ENCODE measurements around the gene HRG.
"Not testable (repeated sequence)": the region's sequence is repeated elsewhere in the genome, so short reads cannot be mapped to it uniquely, and the experiment has no call there.

Gene HRG, protein sequence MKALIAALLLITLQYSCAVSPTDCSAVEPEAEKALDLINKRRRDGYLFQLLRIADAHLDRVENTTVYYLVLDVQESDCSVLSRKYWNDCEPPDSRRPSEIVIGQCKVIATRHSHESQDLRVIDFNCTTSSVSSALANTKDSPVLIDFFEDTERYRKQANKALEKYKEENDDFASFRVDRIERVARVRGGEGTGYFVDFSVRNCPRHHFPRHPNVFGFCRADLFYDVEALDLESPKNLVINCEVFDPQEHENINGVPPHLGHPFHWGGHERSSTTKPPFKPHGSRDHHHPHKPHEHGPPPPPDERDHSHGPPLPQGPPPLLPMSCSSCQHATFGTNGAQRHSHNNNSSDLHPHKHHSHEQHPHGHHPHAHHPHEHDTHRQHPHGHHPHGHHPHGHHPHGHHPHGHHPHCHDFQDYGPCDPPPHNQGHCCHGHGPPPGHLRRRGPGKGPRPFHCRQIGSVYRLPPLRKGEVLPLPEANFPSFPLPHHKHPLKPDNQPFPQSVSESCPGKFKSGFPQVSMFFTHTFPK

DNA sequence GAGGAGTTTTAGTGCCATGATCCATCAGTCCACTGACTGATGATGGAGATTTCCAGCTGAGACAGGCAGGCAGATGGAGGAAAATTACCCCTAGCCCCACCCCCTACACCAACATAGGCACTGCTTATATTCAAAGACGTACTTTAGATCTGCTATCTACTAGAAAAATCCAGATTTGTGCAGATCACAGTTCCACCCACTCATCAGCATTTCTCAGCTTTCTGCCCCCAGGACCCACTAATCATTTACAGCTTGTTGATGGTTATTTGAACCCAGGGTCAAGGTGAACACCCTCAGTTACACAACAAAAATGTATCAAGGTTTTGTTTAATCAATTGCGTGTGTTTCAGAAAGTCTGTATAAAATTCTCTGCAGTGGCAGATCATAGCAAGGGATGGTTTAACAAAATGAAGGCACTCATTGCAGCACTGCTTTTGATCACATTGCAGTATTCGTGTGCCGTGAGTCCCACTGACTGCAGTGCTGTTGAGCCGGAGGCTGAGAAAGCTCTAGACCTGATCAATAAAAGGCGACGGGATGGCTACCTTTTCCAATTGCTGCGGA lies at the start of gene HRG:
TSS of gene HRG (plus strand) at position 390 of the 564 bp plus-strand sequence. CDS start at position 408, 18 bp downstream.
- DNase-seq (ENCODE audit: low read depth in 2 of 2): no peak

DNA sequence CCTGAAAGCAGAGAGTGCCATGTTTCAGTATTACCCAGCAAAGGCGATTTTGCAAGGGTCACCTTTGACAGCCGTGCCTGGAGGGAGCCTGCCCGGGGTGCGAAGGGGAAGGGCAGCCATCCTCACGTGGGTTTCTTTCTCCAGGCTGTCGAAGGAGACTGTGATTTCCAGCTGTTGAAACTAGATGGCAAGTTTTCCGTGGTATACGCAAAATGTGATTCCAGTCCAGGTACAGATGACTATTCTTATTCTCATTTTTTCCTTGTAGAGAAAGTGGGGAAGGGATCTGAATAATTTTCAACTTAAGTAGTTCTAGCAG lies 49.6 kb upstream of the HRG start:
- no peak for DNase-seq (ENCODE audit: low read depth in 2 of 2)

DNA sequence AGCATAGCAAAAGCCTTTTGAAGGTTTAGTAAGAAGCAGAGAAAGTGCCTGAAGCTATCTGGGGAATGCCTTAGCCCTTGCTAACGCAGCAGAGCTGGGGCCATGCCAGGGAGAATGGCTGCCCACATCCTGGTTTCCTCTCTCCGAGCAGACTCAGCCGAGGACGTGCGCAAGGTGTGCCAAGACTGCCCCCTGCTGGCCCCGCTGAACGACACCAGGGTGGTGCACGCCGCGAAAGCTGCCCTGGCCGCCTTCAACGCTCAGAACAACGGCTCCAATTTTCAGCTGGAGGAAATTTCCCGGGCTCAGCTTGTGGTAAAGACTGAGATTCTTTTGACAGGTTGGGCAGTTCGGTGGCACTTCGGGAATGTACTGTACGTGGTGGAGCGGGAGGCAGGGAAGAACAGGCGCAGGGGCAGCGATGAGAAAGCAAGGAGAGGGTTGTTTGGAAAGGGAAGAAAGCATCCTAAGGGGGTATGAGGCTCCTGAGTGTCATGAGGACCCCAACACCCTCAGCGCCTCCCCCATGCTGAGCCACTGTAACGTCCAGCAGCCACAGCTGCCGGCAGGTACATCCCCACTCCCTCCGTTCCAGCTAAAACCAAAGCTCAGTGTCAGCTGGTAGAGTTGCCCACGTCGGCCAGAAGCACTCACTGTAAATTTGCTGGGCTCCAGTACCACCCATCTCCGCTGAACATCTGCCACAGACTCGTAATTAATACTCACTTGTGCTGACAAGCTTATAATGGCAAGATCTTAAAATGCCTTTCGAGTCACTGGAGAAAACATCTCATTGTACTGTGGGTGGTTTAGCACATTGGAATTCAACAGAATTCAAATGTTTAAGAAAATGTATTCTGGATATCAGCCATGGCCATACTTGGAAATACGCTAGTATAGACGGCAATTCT lies 48.5 kb upstream of the HRG start:
- peak; percentile 78 to 83 for DNase-seq (ENCODE audit: low read depth in 2 of 2)

DNA sequence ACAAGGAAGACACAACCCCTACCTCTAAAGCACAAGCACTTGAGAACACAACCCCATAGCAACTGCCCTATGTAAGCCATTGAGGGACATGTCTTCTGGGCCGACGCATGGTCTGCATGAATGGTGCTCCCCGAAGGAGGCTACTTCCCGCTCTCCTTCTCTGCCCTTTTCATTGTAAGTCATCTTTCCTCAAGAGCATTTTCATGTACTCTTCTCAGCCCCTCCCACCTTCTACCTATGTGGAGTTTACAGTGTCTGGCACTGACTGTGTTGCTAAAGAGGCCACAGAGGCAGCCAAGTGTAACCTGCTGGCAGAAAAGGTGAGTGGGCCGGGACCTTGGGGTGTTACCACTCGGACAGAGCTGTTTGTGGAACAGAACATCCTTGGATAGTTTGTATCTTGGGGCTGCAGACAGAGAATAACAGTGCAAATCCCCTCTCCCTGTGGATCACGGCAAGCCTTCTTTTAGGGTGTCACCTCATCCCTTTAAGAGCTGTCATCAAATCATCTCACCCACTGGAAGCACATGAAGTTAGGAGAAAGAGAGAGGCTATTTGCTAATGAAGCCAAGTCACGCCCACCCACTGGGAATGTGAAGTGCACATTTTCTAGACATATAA lies 47.4 kb upstream of the HRG start:
- no peak for DNase-seq (ENCODE audit: low read depth in 2 of 2)

DNA sequence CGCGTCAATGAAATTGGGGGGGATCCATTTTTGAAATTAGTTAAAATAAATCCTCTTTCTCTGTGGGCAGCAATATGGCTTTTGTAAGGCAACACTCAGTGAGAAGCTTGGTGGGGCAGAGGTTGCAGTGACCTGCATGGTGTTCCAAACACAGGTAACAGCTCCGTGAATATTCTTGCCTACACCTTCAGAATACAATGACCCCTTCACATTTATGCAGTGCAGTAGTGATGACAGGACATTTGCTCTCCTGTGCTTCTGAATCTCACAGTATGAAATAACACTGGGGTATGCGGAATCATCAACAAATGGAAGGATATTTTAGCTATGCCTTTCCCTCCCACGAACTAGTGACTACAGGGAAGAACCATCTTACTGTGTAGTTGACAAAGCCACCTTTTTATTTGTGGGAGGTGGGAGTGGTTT lies 46.0 kb upstream of the HRG start:
- DNase-seq (ENCODE audit: low read depth in 2 of 2): no peak

DNA sequence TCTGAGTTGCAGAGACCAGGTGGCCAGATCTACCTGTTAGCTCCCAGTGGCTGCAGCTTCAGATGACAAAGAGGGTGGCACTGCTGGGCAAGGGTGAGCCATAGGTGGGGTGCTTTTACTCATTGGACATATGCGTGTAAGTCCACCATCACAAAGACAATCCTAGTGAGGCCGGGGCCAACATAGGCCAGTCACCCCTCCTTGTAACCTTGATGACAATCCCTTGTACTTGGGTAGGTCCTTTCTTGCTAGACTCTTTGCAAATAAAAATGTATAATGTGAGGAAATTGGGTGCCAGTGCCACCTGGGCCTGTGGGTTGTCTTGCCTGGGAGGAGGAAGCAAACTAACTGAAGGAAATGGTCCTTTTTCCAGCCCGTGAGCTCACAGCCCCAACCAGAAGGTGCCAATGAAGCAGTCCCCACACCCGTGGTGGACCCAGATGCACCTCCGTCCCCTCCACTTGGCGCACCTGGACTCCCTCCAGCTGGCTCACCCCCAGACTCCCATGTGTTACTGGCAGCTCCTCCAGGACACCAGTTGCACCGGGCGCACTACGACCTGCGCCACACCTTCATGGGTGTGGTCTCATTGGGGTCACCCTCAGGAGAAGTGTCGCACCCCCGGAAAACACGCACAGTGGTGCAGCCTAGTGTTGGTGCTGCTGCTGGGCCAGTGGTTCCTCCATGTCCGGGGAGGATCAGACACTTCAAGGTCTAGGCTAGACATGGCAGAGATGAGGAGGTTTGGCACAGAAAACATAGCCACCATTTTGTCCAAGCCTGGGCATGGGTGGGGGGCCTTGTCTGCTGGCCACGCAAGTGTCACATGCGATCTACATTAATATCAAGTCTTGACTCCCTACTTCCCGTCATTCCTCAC lies 45.4 kb upstream of the HRG start:
- no peak for DNase-seq (ENCODE audit: low read depth in 2 of 2)

DNA sequence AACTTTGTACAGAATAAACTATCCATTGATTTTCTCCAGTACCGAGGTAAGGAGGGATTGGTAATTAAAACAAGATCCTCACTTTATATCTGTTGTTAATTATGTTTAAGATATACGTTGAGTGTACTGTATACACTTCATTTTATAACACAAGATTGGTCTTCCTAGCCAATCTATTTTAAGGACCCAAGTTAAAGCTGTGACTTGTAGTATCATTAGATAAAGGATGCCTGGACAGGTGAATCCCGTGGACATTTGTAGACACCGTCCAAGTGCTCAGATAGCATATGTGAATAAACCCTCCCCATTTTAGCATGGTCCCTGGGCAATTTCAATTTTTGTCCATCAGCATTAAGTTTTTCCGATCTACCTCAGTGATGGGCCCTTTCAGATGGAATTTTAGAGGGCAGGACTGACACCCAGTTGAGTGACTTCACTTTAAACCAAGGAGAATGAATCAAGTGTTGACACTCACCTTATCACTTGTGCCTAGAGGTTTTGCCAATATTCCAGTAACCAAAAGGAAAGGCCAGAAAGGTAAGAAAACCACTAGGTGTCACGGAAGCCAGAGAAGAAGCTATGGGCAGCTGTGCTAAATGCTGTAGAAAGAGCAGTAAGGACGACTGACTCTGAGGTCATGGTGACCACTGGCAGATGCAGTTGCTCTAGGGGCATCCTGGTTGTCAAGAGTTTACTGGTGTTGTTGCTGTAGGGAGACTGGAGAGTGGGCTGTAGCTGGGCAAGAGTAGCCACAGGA lies 43.7 kb upstream of the HRG start:
- DNase-seq (ENCODE audit: low read depth in 2 of 2): no peak

DNA sequence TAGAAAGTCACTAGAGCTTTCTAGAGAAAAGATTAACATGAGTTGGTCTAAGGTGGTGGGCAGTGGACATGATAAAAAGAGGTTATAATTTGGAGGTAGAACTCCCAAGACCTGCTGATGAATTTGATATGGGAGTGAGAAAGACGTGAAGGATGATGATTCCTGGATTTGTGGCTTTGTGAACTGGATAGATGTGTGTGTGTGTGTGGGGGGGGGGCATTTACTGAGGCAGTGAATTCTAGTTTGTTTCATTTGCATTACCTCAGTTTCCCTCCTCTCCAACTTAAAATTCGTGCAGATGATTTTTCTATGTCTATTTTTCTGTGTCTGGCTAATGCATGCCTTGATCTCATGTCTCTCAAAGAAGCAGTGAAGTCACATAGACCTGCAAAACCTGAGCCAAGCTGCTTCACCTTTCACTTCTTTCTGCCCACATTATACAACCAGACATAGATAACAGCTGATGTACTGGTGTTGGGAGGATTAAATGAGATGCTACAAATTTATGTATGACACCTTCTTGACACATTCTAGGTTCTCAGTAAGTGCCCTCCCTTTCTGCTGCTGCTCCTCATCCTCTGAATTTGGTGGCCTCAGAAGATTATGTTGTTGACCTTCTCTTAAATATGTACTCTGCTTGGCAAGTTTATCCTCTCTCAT lies 43.0 kb upstream of the HRG start:
- no peak for DNase-seq (ENCODE audit: low read depth in 2 of 2)

DNA sequence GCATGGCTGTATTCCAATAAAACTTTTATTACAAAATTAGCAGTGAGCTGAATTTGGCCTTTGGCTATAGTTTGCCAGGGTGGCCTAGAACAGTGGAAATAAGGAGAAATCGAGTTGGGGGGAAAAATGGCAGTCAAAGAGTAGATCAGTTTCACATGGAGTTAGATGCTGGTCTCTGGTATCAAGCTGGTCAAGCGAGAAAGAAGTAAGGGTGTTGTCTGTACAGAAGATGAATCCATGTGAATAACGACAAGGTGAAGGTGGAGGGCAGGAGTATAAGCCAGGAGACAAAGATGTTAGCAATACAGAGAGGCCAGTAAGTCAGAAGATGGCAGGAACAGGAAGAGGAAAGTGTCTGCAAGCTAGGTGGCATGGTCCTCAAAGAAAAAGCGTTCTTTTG lies 41.2 kb upstream of the HRG start:
- DNase-seq (ENCODE audit: low read depth in 2 of 2): no peak

DNA sequence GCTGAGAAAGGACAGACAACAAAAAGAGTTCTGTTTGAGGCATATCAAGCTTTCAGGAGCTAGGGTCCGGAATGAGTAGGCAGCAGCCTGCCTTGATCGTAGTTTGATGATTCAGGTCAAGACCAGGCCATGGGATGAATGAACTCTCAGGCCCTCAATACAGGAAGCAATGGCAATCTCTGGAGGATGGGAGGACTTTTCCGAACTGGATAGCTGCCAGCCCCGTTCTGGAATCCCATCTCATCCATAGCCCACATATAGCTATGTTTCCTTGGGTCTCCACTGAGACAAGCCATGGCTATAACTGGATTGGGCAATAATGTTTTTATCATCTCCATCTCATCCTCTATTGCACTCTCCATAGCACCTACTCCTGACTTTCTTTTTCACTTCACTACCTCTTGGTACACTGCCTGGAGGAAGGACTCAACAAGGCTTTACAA lies 40.2 kb upstream of the HRG start:
- no peak for DNase-seq (ENCODE audit: low read depth in 2 of 2)

DNA sequence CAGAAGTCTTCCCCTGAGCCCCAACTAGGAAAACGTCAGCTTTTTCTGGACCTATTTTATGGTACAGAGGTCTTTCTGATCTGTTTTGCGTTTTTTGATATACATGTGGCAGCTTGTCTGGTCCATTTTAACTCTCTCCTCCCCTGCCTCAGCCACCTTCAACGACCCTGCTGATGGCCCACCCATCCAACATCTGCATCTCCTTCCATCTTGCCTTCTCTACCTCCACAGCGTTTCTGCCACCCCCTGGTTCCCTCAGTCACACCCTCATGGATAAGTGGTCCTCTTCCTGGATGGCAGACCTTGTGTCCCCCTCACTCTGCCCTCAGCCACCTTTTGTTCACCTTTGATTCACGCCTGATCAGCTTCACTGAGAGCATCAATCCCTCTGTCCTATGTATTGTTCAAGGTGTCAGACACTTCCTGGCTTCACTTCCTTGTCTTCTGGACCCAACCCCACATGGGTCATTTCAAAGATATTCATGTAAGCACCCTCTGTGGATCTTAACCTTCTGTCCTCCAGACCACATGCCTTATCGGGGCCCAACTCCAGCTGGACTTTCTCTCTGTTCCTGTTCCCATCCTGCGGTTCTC lies 39.5 kb upstream of the HRG start:
- DNase-seq (ENCODE audit: low read depth in 2 of 2): no peak

DNA sequence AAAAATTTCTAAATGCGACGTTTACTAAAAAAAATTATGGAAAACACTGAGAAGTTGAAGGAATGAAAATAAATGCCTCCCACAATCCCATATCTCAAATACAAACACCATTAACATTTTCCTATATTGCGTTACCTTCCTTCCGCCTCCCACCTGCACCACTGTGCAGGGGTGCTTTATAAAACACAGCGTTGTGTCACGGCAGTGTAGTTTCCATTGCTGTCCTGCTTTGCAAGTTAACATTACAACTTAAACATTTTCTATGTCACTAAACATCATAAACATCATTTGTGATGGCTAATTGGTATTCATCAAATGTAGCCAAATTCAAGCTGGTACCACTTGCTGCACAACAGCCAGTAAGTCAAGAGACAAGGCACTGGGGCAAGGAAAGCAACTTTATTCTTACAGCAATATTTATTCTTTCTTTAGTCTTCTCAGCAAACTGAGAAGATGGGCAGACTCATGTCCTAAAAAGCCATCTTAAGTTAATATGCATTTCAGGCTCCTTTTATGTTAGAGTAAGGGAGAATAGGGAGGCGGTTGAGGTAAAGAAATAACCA lies 37.9 kb upstream of the HRG start:
- DNase-seq (ENCODE audit: low read depth in 2 of 2): no peak

DNA sequence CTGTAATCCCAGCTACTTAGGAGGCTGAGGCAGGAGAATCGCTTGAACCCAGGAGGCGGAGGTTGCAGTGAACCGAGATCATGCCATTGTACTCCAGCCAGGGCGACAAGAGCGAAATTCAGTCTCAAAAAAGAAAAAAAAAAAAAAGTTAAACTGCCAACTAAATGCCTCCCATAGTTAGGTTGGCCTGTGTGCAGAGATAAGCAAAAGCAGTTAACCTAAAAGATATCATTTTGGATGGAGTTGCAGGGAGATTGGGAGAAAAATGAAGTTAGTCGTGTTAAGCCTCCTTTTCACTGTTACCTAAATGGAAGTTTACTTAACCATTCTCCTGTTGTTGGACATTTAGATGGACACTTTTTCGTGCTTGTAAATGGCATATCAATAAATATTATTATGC lies 37.1 kb upstream of the HRG start:
- DNase-seq (ENCODE audit: low read depth in 2 of 2): no peak

DNA sequence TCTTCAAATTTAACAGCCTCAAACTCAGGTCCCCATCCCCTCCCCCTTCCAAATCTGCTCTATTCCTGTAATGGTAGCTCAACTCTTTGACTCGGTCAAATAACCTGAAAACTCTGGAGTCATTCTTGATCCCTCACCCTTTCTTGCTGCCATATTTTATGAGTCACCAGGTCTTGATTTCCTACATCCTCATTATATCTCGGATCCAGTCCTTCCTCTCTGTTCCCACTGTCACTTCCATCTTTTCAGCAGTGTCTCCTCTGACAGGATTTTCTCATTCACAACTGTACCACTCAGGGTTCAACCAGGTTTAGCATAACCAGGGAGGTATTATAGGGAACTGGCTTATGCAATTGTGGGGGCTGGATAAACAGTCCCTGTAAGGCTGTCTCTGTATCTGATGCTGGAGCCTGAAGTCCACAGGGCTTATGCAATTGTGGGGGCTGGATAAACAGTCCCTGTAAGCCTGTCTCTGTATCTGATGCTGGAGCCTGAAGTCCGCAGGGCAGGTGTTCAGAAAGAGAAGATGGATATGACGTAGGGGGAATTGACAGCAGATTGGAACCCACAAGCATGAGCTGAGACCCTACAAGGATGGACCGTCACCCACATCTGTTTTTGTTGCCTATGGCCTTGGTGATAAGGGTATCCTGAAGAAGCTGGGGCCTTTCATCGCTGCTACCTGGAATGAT lies 34.7 kb upstream of the HRG start:
- DNase-seq (ENCODE audit: low read depth in 2 of 2): no peak

DNA sequence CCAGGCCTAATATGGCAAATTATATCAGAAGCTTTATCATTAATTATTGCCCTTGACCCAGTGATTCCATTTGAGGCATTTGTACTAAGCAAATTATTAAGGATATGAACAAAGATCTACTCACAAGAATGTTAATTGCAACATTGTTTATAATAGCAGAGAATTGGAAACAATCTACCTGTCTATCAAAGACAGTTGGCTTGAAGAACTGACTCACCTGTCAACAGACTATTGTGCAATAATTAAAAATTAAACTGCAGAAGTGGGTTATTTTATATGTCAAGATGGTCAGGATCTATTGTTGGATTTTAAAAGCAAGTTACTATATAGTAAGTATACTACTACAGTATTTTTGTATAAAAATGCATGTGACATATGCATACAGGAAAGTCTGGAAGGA lies 32.3 kb upstream of the HRG start:
- no peak for DNase-seq (ENCODE audit: low read depth in 2 of 2)

DNA sequence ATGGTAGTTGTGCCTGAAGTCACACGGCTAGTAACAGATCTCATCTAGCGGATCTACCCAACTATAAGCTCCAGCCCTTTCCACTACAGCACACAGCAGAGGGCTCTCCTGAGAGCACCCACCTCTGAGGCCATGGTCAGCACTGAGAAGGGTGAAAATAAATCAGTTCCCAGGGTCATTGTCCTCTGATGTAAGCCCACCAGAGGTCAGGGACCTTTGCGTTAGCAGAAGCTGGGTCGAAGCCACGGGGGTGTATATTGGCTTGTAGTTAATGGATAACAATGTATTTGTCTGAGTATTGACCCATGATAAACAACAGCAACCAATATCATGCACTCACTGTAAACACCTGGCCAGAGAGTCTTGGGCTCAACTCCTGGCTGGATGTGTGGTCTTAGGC lies 31.6 kb upstream of the HRG start:
- not testable (repeated sequence) for DNase-seq (ENCODE audit: low read depth in 2 of 2)

DNA sequence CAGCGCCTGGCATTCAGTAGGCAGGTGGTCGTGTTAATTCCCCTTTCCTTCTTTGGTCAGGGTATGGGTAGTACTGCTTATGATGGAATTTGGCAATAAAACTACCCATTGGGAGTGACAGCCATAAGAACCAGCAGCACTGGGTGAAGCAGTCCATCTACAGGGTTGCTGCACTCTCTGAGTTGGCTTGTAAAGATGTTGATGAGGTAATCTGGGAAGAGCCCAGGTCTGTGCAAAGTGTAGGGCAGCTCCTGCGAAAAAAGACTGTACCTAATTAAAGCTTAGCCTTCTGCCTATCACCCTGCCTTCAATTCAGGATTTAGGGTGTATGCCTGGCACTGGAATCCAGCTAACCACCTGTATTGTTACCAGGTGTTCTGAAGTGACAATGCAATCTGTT lies 30.3 kb upstream of the HRG start:
- no peak for DNase-seq (ENCODE audit: low read depth in 2 of 2)

DNA sequence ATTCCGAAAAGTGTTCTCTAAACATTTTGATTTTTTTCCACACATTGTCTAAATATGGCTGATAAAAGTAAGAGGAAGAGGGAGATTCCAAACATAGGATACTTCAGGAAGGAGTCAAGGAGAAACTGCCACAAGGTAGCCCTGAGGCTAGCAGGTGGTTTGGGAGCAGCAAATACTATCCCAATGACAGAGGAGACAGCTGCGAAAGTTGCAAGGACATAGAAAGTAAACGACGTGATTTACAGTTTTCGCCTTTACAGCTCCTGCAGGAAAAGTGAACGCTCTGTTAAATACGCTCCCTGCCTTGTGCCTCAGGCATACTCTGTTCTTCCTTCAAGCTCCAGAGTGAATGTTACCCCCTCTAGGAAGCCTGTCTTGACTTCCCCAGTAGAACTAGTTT lies 29.3 kb upstream of the HRG start:
- no peak for DNase-seq (ENCODE audit: low read depth in 2 of 2)
